CD4-positive, alpha-beta memory T cell (primary cell): ENCODE results near the gene ATXN7L1. TPM values are rescaled to one million over a fixed set of nuclear protein-coding genes. Genes with fewer than 3 reads are reported as not detected.

Experiments used
- CTCF ChIA-PET: fragments of 350-600 bp; sonication (Branson Sonifier 250); formaldehyde crosslinking; loops from one replicate; lab custom pipeline; 2021; ENCODE audit warnings: inconsistent platforms; ENCODE audit not compliant: partially characterized antibody; lab: Charles Lee
- POLR2A ChIA-PET: fragments of 350-600 bp; sonication (Branson Sonifier 250); formaldehyde crosslinking; loops from one replicate; lab custom pipeline; 2021; ENCODE audit not compliant: partially characterized antibody; lab: Charles Lee
- DNase-seq, 5 donors: peaks; one replicate each; pipeline versions ENCODE4 v3.0.0 to v3.0.0-alpha.2; 2020 to 2022; ENCODE audit warnings: mixed read lengths in 1 of 5
- H3K27ac ChIP-seq: one replicate; pipeline ENCODE4 v1.7.0; 2013; ENCODE audit warnings: low read depth, low read length
- H3K27me3 ChIP-seq: 2 replicates; pipeline ENCODE4 v1.7.0; 2013; ENCODE audit warnings: mild to moderate bottlenecking, low read length, moderate library complexity; ENCODE audit not compliant: insufficient read depth
- H3K36me3 ChIP-seq: 2 replicates; pipeline ENCODE4 v1.7.0; 2013; ENCODE audit warnings: mild to moderate bottlenecking, low read length, moderate library complexity; ENCODE audit not compliant: insufficient read depth
- H3K4me1 ChIP-seq: 2 replicates; pipeline ENCODE4 v1.7.0; 2013; ENCODE audit warnings: mild to moderate bottlenecking, low read length, moderate library complexity; ENCODE audit not compliant: insufficient read depth
- H3K4me3 ChIP-seq, 2 donors: one replicate each; pipeline ENCODE4 v1.7.0; 2013; ENCODE audit warnings: low read length in 2 of 2, mild to moderate bottlenecking in 1 of 2
- H3K9me3 ChIP-seq, 2 donors: one replicate each; pipeline ENCODE4 v1.7.0; 2013; ENCODE audit warnings: low read length in 2 of 2, control low read depth in 1 of 2; ENCODE audit not compliant: control insufficient read depth in 1 of 2
- H3K27ac Mint-ChIP-seq, 7 donors: one replicate each; pipeline ENCODE4 v1.8.0; 2020 to 2021; ENCODE audit warnings: mixed read lengths in 7 of 7, mild to moderate bottlenecking in 6 of 7, inconsistent platforms in 3 of 7, moderate library complexity in 3 of 7
- H3K27me3 Mint-ChIP-seq, 2 donors: one replicate each; pipeline ENCODE4 v1.8.0; 2020 to 2021; ENCODE audit warnings: mixed read lengths in 2 of 2
- H3K36me3 Mint-ChIP-seq, 2 donors: one replicate each; pipeline ENCODE4 v1.8.0; 2020 to 2021; ENCODE audit warnings: mixed read lengths in 2 of 2, inconsistent platforms in 1 of 2, mild to moderate bottlenecking in 1 of 2
- H3K4me1 Mint-ChIP-seq, 4 donors: one replicate each; pipeline ENCODE4 v1.8.0; 2020 to 2021; ENCODE audit warnings: mixed read lengths in 4 of 4, mild to moderate bottlenecking in 1 of 4
- H3K4me3 Mint-ChIP-seq, 8 donors: one replicate each; pipeline ENCODE4 v1.8.0; 2020 to 2021; ENCODE audit warnings: mixed read lengths in 8 of 8, mild to moderate bottlenecking in 7 of 8, moderate library complexity in 6 of 8, inconsistent platforms in 3 of 8
- H3K9me3 Mint-ChIP-seq, 8 donors: one replicate each; pipeline ENCODE4 v1.8.0; 2020 to 2021; ENCODE audit warnings: mixed read lengths in 8 of 8, mild to moderate bottlenecking in 5 of 8, inconsistent platforms in 3 of 8, moderate library complexity in 1 of 8
- intact Hi-C: fragments of 100-400 bp; cut with micrococcal nuclease; formaldehyde crosslinking; loops from one replicate; pipeline ENCODE4 v1.15.1; 2023
- polyA plus RNA-seq, 2 donors: library from polyadenylated mRNA; unstranded; fragments of 300-500 nt; fragmentation: Illumina TruSeq; gene quantifications; one replicate each; pipeline ENCODE4 v1.2.3, GENCODE V29; 2021
- total RNA-seq, 2 experiments: library from RNA; stranded (reverse); gene quantifications; one replicate each; pipeline ENCODE4 v1.2.3, GENCODE V29; 2021

The ATXN7L1 gene
- total and polyA plus RNA-seq, 4 experiments from 2014 or later, result 8.7 to 62.2 (median 42.6) TPM

DNA sequence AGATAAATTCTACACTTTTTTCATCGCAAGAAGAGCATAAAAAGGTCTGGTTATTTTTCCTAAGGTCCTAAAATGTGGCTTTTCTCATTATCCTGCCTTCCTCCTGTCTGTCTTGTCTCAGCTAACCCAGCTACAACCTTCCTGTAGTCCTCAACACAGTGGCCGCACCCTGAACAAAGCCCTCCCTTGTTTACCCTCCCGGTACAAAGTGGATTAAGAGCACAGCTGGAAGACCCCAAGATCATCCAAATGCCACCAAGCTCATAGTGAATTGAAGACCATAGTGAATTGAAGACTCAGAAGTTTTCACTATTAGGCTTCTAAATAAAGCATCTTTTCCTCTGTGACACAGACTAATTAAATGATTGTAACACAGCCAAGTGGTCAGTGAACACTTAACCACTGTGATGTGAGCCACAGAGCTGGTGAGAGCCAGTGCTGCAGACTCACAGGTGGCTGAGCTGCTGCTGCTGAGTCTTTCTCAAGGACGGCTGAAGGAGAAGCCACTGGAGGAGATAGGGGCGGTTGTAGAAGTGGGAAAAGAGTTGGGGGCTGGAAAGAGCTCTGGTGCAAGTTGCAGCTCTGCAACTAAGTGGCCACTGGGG lies 123.6 kb downstream of the ATXN7L1 start:
- no peaks in the 10 kb centered on the region for H3K4me1 ChIP-seq
- H3K36me3 ChIP-seq, result no peaks in the 10 kb centered on the region
- ChIA-PET POLR2A (no interaction called here), CTCF (interaction anchor here (0.7 to 2.8 kb wide), 5 partner anchors 8 to 294 kb away, joined by 3 to 13 read pairs (median 3); no protein-coding TSS in a partner anchor)
- H3K27me3 ChIP-seq, result no peaks in the 10 kb centered on the region
- no peak for DNase-seq
- no peaks in the 10 kb centered on the region for H3K9me3 ChIP-seq
- H3K4me1 Mint-ChIP-seq, result peaks cover 0 to 3% (median 0%) of the 10 kb centered on the region in 4 donors
- peaks cover 2 to 26% of the 10 kb centered on the region in 2 donors for H3K36me3 Mint-ChIP-seq
- H3K27me3 Mint-ChIP-seq, result no peaks in the 10 kb centered on the region
- no peak overlapping the region for H3K4me3 Mint-ChIP-seq
- H3K27ac ChIP-seq, result no peak overlapping the region
- peak overlapping the region in 1 of 7 donors; percentile 34 for H3K27ac Mint-ChIP-seq
- no peaks in the 10 kb centered on the region for H3K9me3 Mint-ChIP-seq
- no peak overlapping the region for H3K4me3 ChIP-seq
- intact Hi-C loops, result no loop called here

DNA sequence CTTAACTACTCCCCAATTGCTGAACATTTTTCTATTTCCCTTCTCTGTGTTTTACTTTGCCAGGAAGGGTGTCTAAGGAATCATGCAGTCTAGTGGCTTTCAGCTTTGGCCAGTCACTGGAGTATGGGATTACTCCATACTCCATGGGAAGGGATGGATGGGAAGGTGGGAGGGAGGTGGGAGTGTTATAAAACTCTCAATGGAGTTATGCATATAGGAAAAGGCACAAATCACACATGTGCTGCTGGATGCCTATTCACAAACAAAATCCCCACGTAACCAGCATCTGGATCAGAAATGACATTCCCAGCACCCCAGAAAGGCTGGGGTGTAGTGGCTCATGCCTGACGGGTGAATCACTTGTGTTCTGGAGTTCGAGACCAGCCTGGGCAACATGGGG lies 125.3 kb downstream of the ATXN7L1 start:
- no peak overlapping the region for H3K4me3 Mint-ChIP-seq
- no peak for DNase-seq
- intact Hi-C loops, result no loop called here
- no peaks in the 10 kb centered on the region for H3K36me3 ChIP-seq
- H3K27me3 Mint-ChIP-seq, result no peaks in the 10 kb centered on the region
- H3K9me3 ChIP-seq, result no peaks in the 10 kb centered on the region
- no peak overlapping the region for H3K27ac Mint-ChIP-seq
- no peaks in the 10 kb centered on the region for H3K27me3 ChIP-seq
- H3K36me3 Mint-ChIP-seq, result peaks cover 2 to 25% of the 10 kb centered on the region in 2 donors
- H3K27ac ChIP-seq, result no peak overlapping the region
- H3K9me3 Mint-ChIP-seq, result no peaks in the 10 kb centered on the region
- peaks cover 0 to 7% (median 0%) of the 10 kb centered on the region in 4 donors for H3K4me1 Mint-ChIP-seq
- ChIA-PET CTCF (interaction anchor here (1.1 to 2.8 kb wide), 4 partner anchors 8 to 95 kb away, joined by 3 to 13 read pairs (median 8); no protein-coding TSS in a partner anchor), POLR2A (interaction anchor here (0.6 kb wide), 1 partner anchor 422 kb away, joined by 3 read pairs; no protein-coding TSS in a partner anchor)
- no peaks in the 10 kb centered on the region for H3K4me1 ChIP-seq
- H3K4me3 ChIP-seq, result no peak overlapping the region

DNA sequence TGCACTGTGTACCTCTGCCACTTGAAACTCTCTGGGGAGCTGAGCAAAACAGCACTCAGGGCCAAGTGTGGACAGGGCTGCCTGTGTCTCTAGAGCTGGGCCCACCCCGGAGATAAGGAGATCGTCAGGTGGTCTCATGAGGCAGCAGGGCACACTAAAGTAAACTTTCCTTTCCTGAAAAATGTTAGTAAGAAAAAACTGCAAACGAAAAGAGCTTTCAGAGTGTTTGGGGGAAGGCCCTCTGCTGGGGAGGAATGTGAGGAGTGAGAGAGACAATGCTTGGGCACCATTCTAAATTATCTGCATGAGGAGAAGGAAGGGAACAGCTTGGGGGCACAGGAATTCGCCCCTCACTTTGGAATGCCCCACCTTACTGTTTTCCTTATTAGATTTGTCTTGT lies 127.7 kb downstream of the ATXN7L1 start:
- POLR2A ChIA-PET, result no interaction called here
- no peak overlapping the region for H3K27ac ChIP-seq
- intact Hi-C loops, result no loop called here

DNA sequence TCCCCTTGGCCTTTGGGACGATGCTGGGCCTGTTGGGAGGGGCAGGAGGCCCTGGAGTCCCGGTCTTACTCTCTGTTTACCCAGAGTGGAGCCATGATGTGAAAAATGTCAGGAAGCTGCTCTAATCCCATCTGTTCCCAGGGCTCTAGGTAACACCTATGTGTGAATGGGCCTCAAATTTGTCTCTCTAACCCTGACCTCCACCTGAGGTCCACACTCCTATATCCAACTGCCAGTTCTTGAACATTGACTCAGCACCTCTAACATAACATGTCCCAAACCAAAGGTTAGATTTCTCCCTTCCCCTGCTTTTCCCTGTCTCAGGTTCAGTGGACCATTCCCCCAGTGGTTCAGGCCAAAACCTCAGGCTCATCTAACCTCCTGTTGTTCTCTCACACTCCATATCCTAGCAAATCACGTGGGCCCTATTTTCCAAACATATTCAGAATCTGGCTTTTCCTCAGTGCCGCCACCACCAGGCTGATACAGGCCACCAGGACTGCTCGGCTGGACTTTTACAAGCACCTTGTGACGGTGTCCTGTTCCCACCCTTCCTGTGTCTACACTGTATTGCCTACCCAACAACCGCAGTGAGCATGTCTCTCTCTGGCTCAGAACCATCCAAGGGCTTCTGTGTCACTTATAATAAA lies 130.6 kb downstream of the ATXN7L1 start:
- Mint-ChIP-seq H3K4me3 (no peak overlapping the region), H3K9me3 (no peaks in the 10 kb centered on the region), H3K36me3 (peaks cover 1 to 18% of the 10 kb centered on the region in 2 donors), H3K27me3 (no peaks in the 10 kb centered on the region), H3K27ac (peak overlapping the region in 1 of 7 donors; percentile 63), H3K4me1 (peaks cover 7 to 35% (median 14%) of the 10 kb centered on the region in 4 donors)
- intact Hi-C loops, result no loop called here
- DNase-seq, result no peak
- H3K4me3 ChIP-seq, result no peak overlapping the region
- no peaks in the 10 kb centered on the region for H3K27me3 ChIP-seq
- H3K27ac ChIP-seq, result no peak overlapping the region
- ChIA-PET CTCF (interaction anchor here (1.2 to 2.5 kb wide), 3 partner anchors 15 to 89 kb away, joined by 3 to 11 read pairs (median 6); no protein-coding TSS in a partner anchor), POLR2A (no interaction called here)
- H3K36me3 ChIP-seq, result no peaks in the 10 kb centered on the region
- H3K4me1 ChIP-seq, result peaks cover 4% of the 10 kb centered on the region
- no peaks in the 10 kb centered on the region for H3K9me3 ChIP-seq

More for the DNA sequence above, 127.7 kb downstream of the ATXN7L1 start:
- Histone ChIP-seq H3K4me1 (no peaks in the 10 kb centered on the region), H3K27me3 (no peaks in the 10 kb centered on the region), H3K36me3 (no peaks in the 10 kb centered on the region), H3K9me3 (no peaks in the 10 kb centered on the region), H3K4me3 (no peak overlapping the region)
- CTCF ChIA-PET, result interaction anchor here (1.6 to 2.2 kb wide), 2 partner anchors 9 to 13 kb away, joined by 3 to 8 read pairs; no protein-coding TSS in a partner anchor
- Mint-ChIP-seq H3K9me3 (no peaks in the 10 kb centered on the region), H3K27me3 (no peaks in the 10 kb centered on the region), H3K4me1 (peaks cover under 1 to 16% (median 5%) of the 10 kb centered on the region in 4 donors), H3K36me3 (peaks cover 2 to 23% of the 10 kb centered on the region in 2 donors), H3K4me3 (no peak overlapping the region), H3K27ac (no peak overlapping the region)
- DNase-seq, result no peak

DNA sequence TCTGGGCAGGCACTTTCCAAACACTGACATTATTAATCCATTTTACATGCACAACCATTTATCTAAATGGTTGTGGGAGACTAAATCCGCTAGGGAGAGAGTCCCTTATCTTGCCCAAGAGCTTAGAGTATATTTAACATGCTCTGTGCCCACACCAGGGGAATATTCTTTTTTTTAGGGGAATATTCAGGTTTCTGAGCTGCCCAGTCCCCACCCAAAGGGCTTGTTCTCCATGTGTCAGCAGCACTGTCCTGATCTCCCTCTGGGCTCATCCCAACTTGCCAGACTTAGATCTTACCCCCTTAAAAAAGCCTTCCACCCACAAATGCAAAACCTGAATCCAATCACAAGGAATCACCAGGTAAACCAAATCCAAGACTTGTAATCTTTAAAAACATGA lies 132.1 kb downstream of the ATXN7L1 start:
- no peak overlapping the region for H3K27ac ChIP-seq
- no peaks in the 10 kb centered on the region for H3K9me3 Mint-ChIP-seq
- H3K4me1 Mint-ChIP-seq, result peaks cover 13 to 33% (median 17%) of the 10 kb centered on the region in 4 donors
- peaks cover 0 to 10% of the 10 kb centered on the region in 2 donors for H3K36me3 Mint-ChIP-seq
- no peak for DNase-seq
- H3K4me1 ChIP-seq, result peaks cover 4% of the 10 kb centered on the region
- no peaks in the 10 kb centered on the region for H3K36me3 ChIP-seq
- H3K4me3 Mint-ChIP-seq, result no peak overlapping the region
- CTCF ChIA-PET, result interaction anchor here (1.1 to 3.4 kb wide), 4 partner anchors 8 to 92 kb away, joined by 3 to 14 read pairs (median 11); no protein-coding TSS in a partner anchor
- POLR2A ChIA-PET, result interaction anchor here (0.6 to 1.8 kb wide), 2 partner anchors 52 to 258 kb away, joined by 4 to 5 read pairs; no protein-coding TSS in a partner anchor
- intact Hi-C loops, result no loop called here
- no peaks in the 10 kb centered on the region for H3K9me3 ChIP-seq
- peak overlapping the region in 1 of 7 donors; percentile 45 for H3K27ac Mint-ChIP-seq
- H3K27me3 ChIP-seq, result no peaks in the 10 kb centered on the region
- H3K27me3 Mint-ChIP-seq, result no peaks in the 10 kb centered on the region
- no peak overlapping the region for H3K4me3 ChIP-seq

DNA sequence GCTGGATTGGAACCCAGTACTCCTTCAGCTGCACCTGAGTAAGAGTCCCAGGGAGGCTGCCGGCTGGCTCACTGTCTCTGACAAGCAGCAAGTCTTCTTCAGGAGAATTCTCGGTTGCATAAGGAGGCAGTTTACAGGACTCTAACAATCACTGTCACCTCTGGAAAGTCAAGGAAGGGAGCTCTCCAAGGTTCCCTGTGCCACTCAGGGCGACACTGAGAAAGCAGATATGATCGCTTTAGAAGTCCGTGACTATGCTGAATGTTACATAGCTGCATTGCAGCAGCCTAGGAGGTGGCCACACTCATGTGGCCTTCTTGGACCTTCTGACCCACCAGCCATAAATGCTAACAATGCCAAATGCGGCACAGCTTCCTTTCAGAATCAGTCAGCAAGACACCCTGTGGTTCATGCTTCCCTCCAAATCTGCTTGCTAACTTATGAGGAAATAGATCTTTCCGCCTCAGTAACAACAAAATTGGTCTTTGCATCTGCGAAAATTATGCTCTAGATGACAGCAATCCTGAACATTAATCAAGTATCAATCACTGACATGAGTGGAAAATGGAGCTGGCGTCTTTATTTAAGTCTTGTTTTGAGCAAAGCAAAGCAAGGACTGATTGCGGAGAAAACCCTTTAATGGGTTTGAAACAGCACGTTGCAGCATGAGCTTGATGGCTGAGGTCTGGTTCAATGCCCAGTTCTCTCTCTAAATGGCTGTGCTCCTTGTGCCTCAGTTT lies 132.9 kb downstream of the ATXN7L1 start:
- no peaks in the 10 kb centered on the region for H3K27me3 ChIP-seq
- Mint-ChIP-seq H3K27me3 (no peaks in the 10 kb centered on the region), H3K4me3 (no peak overlapping the region), H3K4me1 (peaks cover 13 to 33% (median 18%) of the 10 kb centered on the region in 4 donors), H3K36me3 (peaks cover 0 to 5% of the 10 kb centered on the region in 2 donors), H3K27ac (peak overlapping the region in 2 of 7 donors; percentile 18 to 58), H3K9me3 (no peaks in the 10 kb centered on the region)
- no peaks in the 10 kb centered on the region for H3K36me3 ChIP-seq
- peaks cover 4% of the 10 kb centered on the region for H3K4me1 ChIP-seq
- POLR2A ChIA-PET, result interaction anchor here (0.6 to 1.8 kb wide), 3 partner anchors 11 to 259 kb away, joined by 3 to 5 read pairs (median 4); no protein-coding TSS in a partner anchor
- intact Hi-C loops, result no loop called here
- no peak overlapping the region for H3K4me3 ChIP-seq
- H3K9me3 ChIP-seq, result no peaks in the 10 kb centered on the region
- DNase-seq, result no peak
- CTCF ChIA-PET, result interaction anchor here (0.6 to 3.4 kb wide), 8 partner anchors 9 to 825 kb away, joined by 3 to 14 read pairs (median 4); no protein-coding TSS in a partner anchor
- no peak overlapping the region for H3K27ac ChIP-seq
